MG63 (cell line): ENCODE data around the gene RAI2. TPM values are rescaled to one million over a fixed set of nuclear protein-coding genes. Genes with fewer than 3 reads are reported as not detected.

Experiments used
- DNase-seq: peaks from one replicate; pipeline ENCODE4 v3.0.0-alpha.2; 2020
- H3K27me3 ChIP-seq: fragments of 250-450 bp; sonication (Bioruptor Pico); 2 replicates; pipeline ENCODE4 v1.5.1; 2020; ENCODE audit warnings: mild to moderate bottlenecking, moderate library complexity
- H3K36me3 ChIP-seq: fragments of 250-450 bp; sonication (Bioruptor Pico); 2 replicates; pipeline ENCODE4 v1.5.1; 2020; ENCODE audit warnings: mild to moderate bottlenecking, moderate library complexity
- H3K4me3 ChIP-seq: fragments of 250-450 bp; sonication (Bioruptor Pico); 2 replicates; pipeline ENCODE4 v1.5.1; 2020; ENCODE audit warnings: mild to moderate bottlenecking, moderate library complexity
- H3K9me3 ChIP-seq: fragments of 250-450 bp; sonication (Bioruptor Pico); 2 replicates; pipeline ENCODE4 v1.5.1; 2020; ENCODE audit warnings: mild to moderate bottlenecking, moderate library complexity
- total RNA-seq: library from RNA; depleted of rRNA; stranded (reverse); fragments of >200 nt; shearing (Covaris generic); gene quantifications from 2 replicates; pipeline ENCODE4 v1.2.3, GENCODE V29; 2014; ENCODE audit warnings: low replicate concordance; rRNA removed

Gene RAI2
- total RNA-seq, 1 experiment from 2014 or later: not detected

DNA sequence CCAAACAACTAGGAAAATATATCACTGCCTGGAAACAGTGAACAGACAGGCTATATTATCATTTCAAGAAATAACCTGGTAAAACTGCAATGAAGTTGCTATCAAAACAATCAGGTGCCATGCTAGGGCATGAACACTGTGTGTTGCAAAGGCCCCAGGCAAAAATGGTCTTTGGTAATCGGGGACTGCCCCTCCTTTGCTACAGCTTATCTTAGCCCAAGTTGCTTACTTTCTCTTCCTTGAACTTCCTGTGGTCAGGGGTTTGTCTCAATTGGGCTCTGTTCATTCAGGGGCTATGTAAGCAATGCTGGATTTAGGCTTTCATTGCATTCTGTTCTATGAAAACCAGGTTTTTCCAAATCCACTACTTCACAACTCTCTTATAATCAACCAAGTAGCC is 93.4 kb downstream of the RAI2 start:
- Histone ChIP-seq H3K36me3 (no peaks in the 10 kb centered on the region), H3K27me3 (no peaks in the 10 kb centered on the region), H3K9me3 (no peaks in the 10 kb centered on the region), H3K4me3 (no peak overlapping the region)
- no peak for DNase-seq

DNA sequence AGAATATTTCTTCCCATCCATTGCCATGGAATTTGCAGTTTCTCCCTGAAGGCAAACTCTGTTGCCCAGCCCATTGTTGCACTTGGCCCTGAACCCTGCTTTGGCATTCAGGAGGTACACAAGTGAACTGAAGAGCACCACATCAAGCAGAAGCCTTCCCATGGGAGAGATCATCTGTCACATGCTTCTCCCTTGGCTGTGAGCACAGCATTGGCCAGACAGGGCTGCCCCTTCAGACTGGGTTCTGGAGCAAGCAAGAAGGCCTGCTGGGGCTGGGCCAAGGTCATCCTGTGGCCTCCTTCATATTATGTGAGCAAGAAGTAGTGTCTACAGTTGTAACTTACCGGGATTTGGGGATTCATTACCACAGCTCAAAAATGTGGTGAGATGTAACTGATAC is 101.1 kb downstream of the RAI2 start:
- no peak for DNase-seq
- no peak overlapping the region for H3K4me3 ChIP-seq
- no peaks in the 10 kb centered on the region for H3K36me3 ChIP-seq

DNA sequence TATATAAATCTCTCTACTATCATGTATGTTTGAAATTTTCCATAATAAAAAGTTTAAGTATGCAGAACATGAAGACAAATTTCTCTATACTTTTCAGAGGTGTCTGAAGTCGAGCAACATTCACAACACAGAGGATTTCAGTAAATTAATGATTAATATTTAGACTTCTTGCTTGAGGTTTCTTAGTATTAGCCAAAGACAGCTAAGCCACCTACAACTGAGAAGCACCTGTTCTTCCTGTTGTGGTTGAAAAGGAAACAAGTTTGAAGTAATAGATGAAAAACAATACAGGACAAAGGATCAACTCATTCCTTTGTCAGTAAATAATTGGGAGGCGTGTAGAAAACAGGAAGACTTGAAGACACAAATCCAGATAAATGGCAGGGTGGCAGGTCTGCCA is 102.7 kb downstream of the RAI2 start:
- H3K4me3 ChIP-seq: no peak overlapping the region
- no peaks in the 10 kb centered on the region for H3K36me3 ChIP-seq
- no peaks in the 10 kb centered on the region for H3K9me3 ChIP-seq
- no peaks in the 10 kb centered on the region for H3K27me3 ChIP-seq
- no peak for DNase-seq

More for the DNA sequence above, 101.1 kb downstream of the RAI2 start:
- no peaks in the 10 kb centered on the region for H3K27me3 ChIP-seq
- H3K9me3 ChIP-seq: no peaks in the 10 kb centered on the region

DNA sequence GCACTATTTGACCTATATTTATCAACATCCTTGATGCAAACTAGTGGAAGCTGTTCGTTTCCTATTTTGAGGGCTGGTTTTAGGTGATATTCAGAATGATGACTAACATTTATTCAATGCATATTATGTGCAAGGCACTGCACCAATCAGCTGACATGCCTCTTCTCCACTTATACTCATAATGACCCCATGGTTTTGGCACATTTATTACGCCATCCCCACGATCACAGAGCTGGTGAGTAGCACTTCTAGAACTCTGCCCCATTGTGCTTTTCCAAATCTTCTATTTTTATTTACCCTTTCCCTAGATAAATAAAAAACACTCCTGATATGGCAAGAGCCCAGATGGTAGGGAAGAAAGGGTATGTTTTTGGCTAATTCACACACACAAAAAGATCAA is 110.7 kb downstream of the RAI2 start:
- H3K4me3 ChIP-seq: no peak overlapping the region
- DNase-seq: no peak

More for the DNA sequence above, 110.7 kb downstream of the RAI2 start:
- Histone ChIP-seq H3K36me3 (peaks cover 13% of the 10 kb centered on the region), H3K27me3 (no peaks in the 10 kb centered on the region), H3K9me3 (no peaks in the 10 kb centered on the region)

Other genes with a start within 250 kb of the RAI2 start
- 24.7 and 32.8 TPM in 2 replicates for gene SCML1, start 123.8 kb downstream of the RAI2 start, total RNA-seq